Caco-2 (cell line): ENCODE data around the gene SYTL1. TPM values are rescaled to one million over a fixed set of nuclear protein-coding genes. Genes with fewer than 3 reads are reported as not detected.

Experiments used
- BruUV-seq: library from RNA; stranded (reverse); fragments of 400-500 nt; replicated peaks from 2 replicates; lab custom pipeline; 2021; lab: Mats Ljungman, UMichigan
- CTCF ChIA-PET: fragments of 300-600 bp; sonication (Branson Sonifier 250); formaldehyde crosslinking; loops from one replicate; lab custom pipeline; 2022; ENCODE audit warnings: antibody characterized with exemption; lab: Charles Lee
- POLR2A ChIA-PET: fragments of 300-600 bp; sonication (Branson Sonifier 250); formaldehyde crosslinking; loops from one replicate; lab custom pipeline; 2022; ENCODE audit warnings: antibody characterized with exemption; lab: Charles Lee
- DNase-seq, 2 experiments: peaks; one replicate each; pipeline versions ENCODE4 v3.0.0 to v3.0.0-alpha.2; 2020 to 2022
- H3K27me3 ChIP-seq: replicated peaks from 2 replicates; pipeline ENCODE4 v1.6.0; 2011; ENCODE audit warnings: low read length; ENCODE audit not compliant: control insufficient read depth, insufficient read depth
- H3K36me3 ChIP-seq: 2 replicates; pipeline ENCODE4 v1.5.1; 2011; ENCODE audit warnings: low read length; ENCODE audit not compliant: control insufficient read depth, insufficient read depth
- H3K4me1 ChIP-seq: fragments of 250-450 bp; sonication (Bioruptor Pico); 2 replicates; pipeline ENCODE4 v1.5.1; 2020; ENCODE audit warnings: mild to moderate bottlenecking
- H3K4me3 ChIP-seq: 2 replicates; pipeline ENCODE4 v1.5.1; 2011; ENCODE audit warnings: low read depth, mild to moderate bottlenecking, control low read depth, low read length
- H3K9me3 ChIP-seq: fragments of 250-450 bp; sonication (Bioruptor Pico); 2 replicates; pipeline ENCODE4 v1.5.1; 2020; ENCODE audit warnings: mild to moderate bottlenecking, moderate library complexity
- H3K27ac Mint-ChIP-seq: one replicate; pipeline ENCODE4 v1.8.0; 2022; ENCODE audit warnings: mixed read lengths; ENCODE audit not compliant: unreplicated experiment
- H3K27me3 Mint-ChIP-seq: one replicate; pipeline ENCODE4 v1.8.0; 2022; ENCODE audit warnings: mixed read lengths; ENCODE audit not compliant: insufficient read depth, unreplicated experiment
- H3K36me3 Mint-ChIP-seq: one replicate; pipeline ENCODE4 v1.8.0; 2022; ENCODE audit warnings: mild to moderate bottlenecking, mixed read lengths; ENCODE audit not compliant: insufficient read depth, unreplicated experiment
- H3K4me1 Mint-ChIP-seq: one replicate; pipeline ENCODE4 v1.8.0; 2022; ENCODE audit warnings: low read depth, mixed read lengths; ENCODE audit not compliant: unreplicated experiment
- H3K4me3 Mint-ChIP-seq: one replicate; pipeline ENCODE4 v1.8.0; 2022; ENCODE audit warnings: mild to moderate bottlenecking, moderate library complexity, mixed read lengths; ENCODE audit not compliant: unreplicated experiment
- H3K9me3 Mint-ChIP-seq: one replicate; pipeline ENCODE4 v1.8.0; 2022; ENCODE audit warnings: mixed read lengths; ENCODE audit not compliant: unreplicated experiment
- CTCF ChIP-seq, 2 experiments: fragments of 200-600 bp in 1 of 2; IDR thresholded peaks; 1 replicate in 1 of 2; 2 replicates in 1 of 2; pipeline versions ENCODE4 v1.5.1 to v1.8.0; 2011 to 2022; ENCODE audit warnings: antibody characterized with exemption in 1 of 2, control low read depth in 1 of 2, inconsistent platforms in 1 of 2, low read depth in 1 of 2, low read length in 1 of 2, mild to moderate bottlenecking in 1 of 2, moderate library complexity in 1 of 2; ENCODE audit not compliant: insufficient read depth in 1 of 2, severe bottlenecking in 1 of 2, unreplicated experiment in 1 of 2
- intact Hi-C: fragments of 100-400 bp; cut with micrococcal nuclease; formaldehyde crosslinking; loops from one replicate; pipeline ENCODE4 v1.10.0; 2022; ENCODE audit not compliant: unreplicated experiment
- total RNA-seq: library from RNA; stranded (reverse); gene quantifications from 2 replicates; pipeline ENCODE4 v1.2.3, GENCODE V29; 2022

SYTL1 gene
- total RNA-seq, 1 experiment from 2014 or later: 11.0 TPM

- no peak for DNase-seq
- intact Hi-C loops: no loop called here
- no peaks in the 10 kb centered on the region for H3K36me3 Mint-ChIP-seq
- H3K27me3 Mint-ChIP-seq: no peaks in the 10 kb centered on the region
- Histone ChIP-seq H3K4me3 (no peak overlapping the region), H3K9me3 (no peaks in the 10 kb centered on the region), H3K36me3 (no peaks in the 10 kb centered on the region), H3K27me3 (no peaks in the 10 kb centered on the region), H3K4me1 (no peaks in the 10 kb centered on the region)
- BruUV-seq: no TSS peak
- ChIA-PET CTCF (interaction anchor here (0.6 to 1.6 kb wide), 4 partner anchors 15 to 76 kb away, joined by 3 to 6 read pairs (median 5); no protein-coding TSS in a partner anchor), POLR2A (no interaction called here)
- H3K9me3 Mint-ChIP-seq: no peaks in the 10 kb centered on the region
- H3K4me1 Mint-ChIP-seq: no peaks in the 10 kb centered on the region
- TF ChIP-seq CTCF (IDR thresholded peaks at IDR 0.05; ENCODE audit: insufficient read depth in 1 of 2, low read depth in 1 of 2, low read length in 1 of 2, severe bottlenecking in 1 of 2, unreplicated experiment in 1 of 2): no peak
- H3K27ac Mint-ChIP-seq: no peak overlapping the region
- H3K4me3 Mint-ChIP-seq: no peak overlapping the region
Observed at GRCh38 chr1:27372808-27373690, 31.2 kb downstream of the SYTL1 start.

GRCh38 chr1:27374362-27375086, 32.7 kb downstream of the SYTL1 start, which contains the start of gene FCN3:
Gene FCN3, minus strand, starts transcription at chr1:27374824. Its CDS starts 6 bp downstream, at chr1:27374818.
- intact Hi-C loops: no loop called here
- Mint-ChIP-seq H3K9me3 (no peaks in the 10 kb centered on the region), H3K36me3 (no peaks in the 10 kb centered on the region), H3K27ac (no peak within 1 kb of the TSS), H3K4me3 (no peak within 1 kb of the TSS), H3K4me1 (no peaks in the 10 kb centered on the region), H3K27me3 (no peaks in the 10 kb centered on the region)
- H3K27me3 ChIP-seq: no peaks in the 10 kb centered on the region
- H3K4me1 ChIP-seq: no peaks in the 10 kb centered on the region
- DNase-seq: no peak
- POLR2A ChIA-PET: no interaction called here
- H3K9me3 ChIP-seq: no peaks in the 10 kb centered on the region
- CTCF ChIA-PET: interaction anchor here (0.6 kb wide), 1 partner anchor 122 kb away, joined by 3 read pairs; no protein-coding TSS in a partner anchor
- H3K4me3 ChIP-seq: no peak within 1 kb of the TSS
- BruUV-seq: no TSS peak
- TF ChIP-seq CTCF (IDR thresholded peaks at IDR 0.05; ENCODE audit: insufficient read depth in 1 of 2, low read depth in 1 of 2, low read length in 1 of 2, severe bottlenecking in 1 of 2, unreplicated experiment in 1 of 2): no peak
- H3K36me3 ChIP-seq: no peaks in the 10 kb centered on the region

GRCh38 chr1:27377760-27378495, 36.1 kb downstream of the SYTL1 start:
- Mint-ChIP-seq H3K4me3 (no peak overlapping the region), H3K36me3 (no peaks in the 10 kb centered on the region), H3K27me3 (no peaks in the 10 kb centered on the region), H3K27ac (no peak overlapping the region), H3K4me1 (no peaks in the 10 kb centered on the region), H3K9me3 (no peaks in the 10 kb centered on the region)
- intact Hi-C loops: no loop called here
- DNase-seq: no peak
- no peaks in the 10 kb centered on the region for H3K36me3 ChIP-seq
- no peaks in the 10 kb centered on the region for H3K4me1 ChIP-seq
- H3K9me3 ChIP-seq: no peaks in the 10 kb centered on the region
- ChIA-PET POLR2A (no interaction called here), CTCF (interaction anchor here (1.5 kb wide), 1 partner anchor 10 kb away, joined by 7 read pairs; no protein-coding TSS in a partner anchor)
- no peaks in the 10 kb centered on the region for H3K27me3 ChIP-seq
- BruUV-seq: no TSS peak
- TF ChIP-seq CTCF (IDR thresholded peaks at IDR 0.05; ENCODE audit: insufficient read depth in 1 of 2, low read depth in 1 of 2, low read length in 1 of 2, severe bottlenecking in 1 of 2, unreplicated experiment in 1 of 2): no peak
- H3K4me3 ChIP-seq: no peak overlapping the region
